Stomach (tissue), 9 donors: ENCODE results near the gene C1orf198. TPM values are rescaled to one million over a fixed set of nuclear protein-coding genes. Genes with fewer than 3 reads are reported as not detected.

Source experiments
- DNase-seq, 2 donors: peaks; one replicate each; pipeline versions ENCODE4 v3.0.0 to v3.0.0-alpha.2; 2013 to 2019
- H3K27ac ChIP-seq, 5 donors: fragments of 200-600 bp in 4 of 5; sonication (generic) in 4 of 5; one replicate each; pipeline ENCODE4 v1.5.1; 2013 to 2019; ENCODE audit warnings: mild to moderate bottlenecking in 1 of 5, moderate library complexity in 1 of 5
- H3K27me3 ChIP-seq, 3 donors: fragments of 200-600 bp; sonication (generic); one replicate each; pipeline ENCODE4 v1.5.1; 2017 to 2019; ENCODE audit warnings: mixed run types in 1 of 3
- H3K36me3 ChIP-seq, 4 donors: fragments of 200-600 bp; sonication (generic); 1 replicate in 3 of 4; 2 replicates in 1 of 4; pipeline ENCODE4 v1.5.1; 2016 to 2019
- H3K4me1 ChIP-seq, 4 donors: fragments of 200-600 bp; sonication (generic); one replicate each; pipeline ENCODE4 v1.5.1; 2016 to 2019
- H3K4me3 ChIP-seq, 4 donors: fragments of 200-600 bp; sonication (generic) in 3 of 4; one replicate each; pipeline ENCODE4 v1.5.1; 2016 to 2019; ENCODE audit warnings: mild to moderate bottlenecking in 1 of 4
- H3K9me3 ChIP-seq, 4 donors: fragments of 200-600 bp; sonication (generic); one replicate each; pipeline ENCODE4 v1.5.1; 2016 to 2019
- CTCF ChIP-seq, 7 experiments: fragments of 450-650 bp in 4 of 7; fragments of 200-600 bp in 3 of 7; sonication (generic) in 3 of 7; IDR thresholded peaks; one replicate each; pipeline ENCODE4 v1.5.1; 2016 to 2019; ENCODE audit warnings: antibody characterized with exemption in 7 of 7, control low read depth in 2 of 7, mild to moderate bottlenecking in 1 of 7
- EP300 ChIP-seq: sonication (generic); formaldehyde crosslinking; IDR thresholded peaks from one replicate; pipeline ENCODE4 v1.6.1; 2017; ENCODE audit warnings: antibody characterized with exemption
- POLR2A ChIP-seq, 4 donors: fragments of 450-650 bp; IDR thresholded peaks; one replicate each; pipeline ENCODE4 v1.6.1; 2016; ENCODE audit warnings: antibody characterized with exemption in 4 of 4, control low read depth in 2 of 4, mild to moderate bottlenecking in 1 of 4, moderate library complexity in 1 of 4
- POLR2AphosphoS5 ChIP-seq, 3 donors: sonication (generic); formaldehyde crosslinking; IDR thresholded peaks; one replicate each; pipeline ENCODE4 v1.6.1; 2016; ENCODE audit warnings: antibody characterized with exemption in 3 of 3
- WGBS, 5 donors: extraction: QIAGEN DNeasy Blood & Tissue Kit in 3 of 5; methylation state at CpG; one replicate each; pipeline versions ENCODE4 v1.1.5 to v1.1.7; 2013 to 2018; 5-methylcytosine and 5-hydroxymethylcytosine counted together
- intact Hi-C: fragments of 100-400 bp; cut with DNase I; formaldehyde crosslinking; loops from one replicate; pipeline ENCODE4 v1.15.1; 2023; ENCODE audit warnings: low total_unique reads
- polyA plus RNA-seq, 3 donors: library from polyadenylated mRNA; stranded (reverse); fragments of 200-250 nt; gene quantifications; one replicate each; pipeline ENCODE4 v1.2.3, GENCODE V29; 2013
- total RNA-seq, 5 donors: library from RNA; depleted of rRNA; stranded (reverse); fragments of >200 nt; gene quantifications; one replicate each; pipeline versions ENCODE4 v1.1.0 to v1.2.3, GENCODE V29; 2014 to 2016
- donor health status: healthy with polysubstance abuse.
- donor health status: Bipolar disorder and iron deficiency.
- donor health status: healthy.

C1orf198 gene
- total and polyA plus RNA-seq, 8 donors = 11.3 to 69.3 (median 32.4) TPM

GRCh38 chr1:230814949-230815692, 53.2 kb downstream of the C1orf198 start:
- Histone ChIP-seq H3K36me3 (no peaks in the 10 kb centered on the region), H3K4me1 (no peaks in the 10 kb centered on the region), H3K9me3 (peaks cover 6 to 11% (median 10%) of the 10 kb centered on the region in 4 donors), H3K27me3 (no peaks in the 10 kb centered on the region), H3K27ac (no peak overlapping the region), H3K4me3 (no peak overlapping the region)
- WGBS, 5 donors = 59 to 79% (median 62%) methylated on average over 3 of the region's 3 CpGs
- no peak for TF ChIP-seq POLR2AphosphoS5 (IDR thresholded peaks at IDR 0.05)
- no peak for TF ChIP-seq POLR2A (IDR thresholded peaks at IDR 0.05)
- TF ChIP-seq EP300 = no peak
- TF ChIP-seq CTCF (IDR thresholded peaks at IDR 0.05) = no peak
- no peak for DNase-seq
- intact Hi-C loops = no loop called here

- Histone ChIP-seq H3K36me3 (no peaks in the 10 kb centered on the region), H3K4me3 (no peak overlapping the region), H3K27me3 (no peaks in the 10 kb centered on the region), H3K9me3 (peaks cover 6 to 11% (median 10%) of the 10 kb centered on the region in 4 donors), H3K4me1 (peaks cover 0 to 8% (median 0%) of the 10 kb centered on the region in 4 donors), H3K27ac (no peak overlapping the region)
- no peak for TF ChIP-seq POLR2AphosphoS5 (IDR thresholded peaks at IDR 0.05)
- TF ChIP-seq EP300 = no peak
- TF ChIP-seq CTCF (IDR thresholded peaks at IDR 0.05) = no peak
- TF ChIP-seq POLR2A (IDR thresholded peaks at IDR 0.05) = no peak
- no peak for DNase-seq
- intact Hi-C loops = no loop called here
- 90 to 94% (median 91%) methylated on average over 2 of the region's 2 CpGs for WGBS, 5 donors
Observed at GRCh38 chr1:230812568-230812967, 55.8 kb downstream of the C1orf198 start.

GRCh38 chr1:230809256-230809990, 58.9 kb downstream of the C1orf198 start:
- TF ChIP-seq POLR2AphosphoS5 (IDR thresholded peaks at IDR 0.05) = no peak
- no peak for DNase-seq
- H3K4me3 ChIP-seq = no peak overlapping the region
- intact Hi-C loops = loop anchor here (10.0 kb wide), 1 partner anchor 405 kb away; no protein-coding TSS in a partner anchor
- H3K27me3 ChIP-seq = no peaks in the 10 kb centered on the region
- peaks cover 0 to 8% (median 0%) of the 10 kb centered on the region in 4 donors for H3K4me1 ChIP-seq
- peak overlapping the region in 1 of 5 donors; percentile 11 for H3K27ac ChIP-seq
- peaks cover 6 to 11% (median 10%) of the 10 kb centered on the region in 4 donors for H3K9me3 ChIP-seq
- 76 to 86% (median 80%) methylated on average over 8 of the region's 8 CpGs for WGBS, 5 donors
- H3K36me3 ChIP-seq = no peaks in the 10 kb centered on the region

GRCh38 chr1:230808281-230808872, 59.9 kb downstream of the C1orf198 start:
- WGBS, 5 donors = 72 to 82% (median 73%) methylated on average over 4 of the region's 4 CpGs
- peak overlapping the region in 1 of 5 donors; percentile 66 for H3K27ac ChIP-seq
- no peaks in the 10 kb centered on the region for H3K36me3 ChIP-seq
- H3K4me3 ChIP-seq = no peak overlapping the region
- intact Hi-C loops = loop anchor here (10.0 kb wide), 1 partner anchor 406 kb away; no protein-coding TSS in a partner anchor
- H3K9me3 ChIP-seq = peaks cover 6 to 11% (median 9%) of the 10 kb centered on the region in 4 donors
- no peak for TF ChIP-seq POLR2AphosphoS5 (IDR thresholded peaks at IDR 0.05)
- no peak for TF ChIP-seq EP300
- TF ChIP-seq CTCF (IDR thresholded peaks at IDR 0.05) = no peak
- TF ChIP-seq POLR2A (IDR thresholded peaks at IDR 0.05) = no peak
- H3K4me1 ChIP-seq = peaks cover 0 to 8% (median 0%) of the 10 kb centered on the region in 4 donors
- no peaks in the 10 kb centered on the region for H3K27me3 ChIP-seq
- peak in 1 of 2 donors; percentile 43 for DNase-seq
